Neural cell (in vitro differentiated cells): ENCODE data around the gene MGLL. TPM values are rescaled to one million over a fixed set of nuclear protein-coding genes. Genes with fewer than 3 reads are reported as not detected.

Experiments
- H2AFZ ChIP-seq: fragments of 200-600, 300-800 bp; sonication (generic), shearing (Covaris generic); 2 replicates; pipeline ENCODE4 v1.6.0; 2014; ENCODE audit warnings: low read depth, mild to moderate bottlenecking, antibody characterized with exemption, low read length, moderate library complexity
- H3F3A ChIP-seq: fragments of 200-600 bp; shearing (Covaris generic); 2 replicates; pipeline ENCODE4 v1.6.1; 2016; ENCODE audit warnings: mild to moderate bottlenecking, moderate library complexity, mixed read lengths, antibody characterized with exemption, low read length; ENCODE audit not compliant: insufficient read depth, poor library complexity, severe bottlenecking
- H3K27ac ChIP-seq: fragments of 200-600, 300-800 bp; sonication (generic), shearing (Covaris generic); 2 replicates; pipeline ENCODE4 v1.5.1; 2014; ENCODE audit warnings: mild to moderate bottlenecking, low read length, moderate library complexity
- H3K27me3 ChIP-seq: fragments of 300-800, 200-600 bp; sonication (generic), shearing (Covaris generic); 2 replicates; pipeline ENCODE4 v1.6.0; 2014; ENCODE audit warnings: mild to moderate bottlenecking, low read depth, low read length, moderate library complexity; ENCODE audit not compliant: insufficient read depth
- H3K36me3 ChIP-seq: fragments of 300-800, 200-600 bp; sonication (generic), shearing (Covaris generic); 2 replicates; pipeline ENCODE4 v1.5.1; 2014; ENCODE audit warnings: mild to moderate bottlenecking, antibody characterized with exemption, low read length, moderate library complexity; ENCODE audit not compliant: insufficient read depth
- H3K4me2 ChIP-seq: fragments of 300-800, 200-600 bp; sonication (generic), shearing (Covaris generic); 2 replicates; pipeline ENCODE4 v1.6.0; 2014; ENCODE audit warnings: mild to moderate bottlenecking, low read length
- H3K4me3 ChIP-seq: fragments of 300-800, 200-600 bp; sonication (generic), shearing (Covaris generic); 2 replicates; pipeline ENCODE4 v1.5.1; 2014; ENCODE audit warnings: mild to moderate bottlenecking, low read length, moderate library complexity
- H3K79me2 ChIP-seq: fragments of 200-600 bp; shearing (Covaris generic); replicated peaks from 2 replicates; pipeline ENCODE4 v1.6.0; 2014; ENCODE audit warnings: mild to moderate bottlenecking, low read length, moderate library complexity; ENCODE audit not compliant: insufficient read depth
- H3K9ac ChIP-seq: fragments of 300-800, 200-600 bp; sonication (generic), shearing (Covaris generic); 2 replicates; pipeline ENCODE4 v1.6.1; 2016; ENCODE audit warnings: mild to moderate bottlenecking, low read length, mixed read lengths
- H3K9me2 ChIP-seq: fragments of 200-600 bp; shearing (Covaris generic); 2 replicates; pipeline ENCODE4 v1.6.1; 2016; ENCODE audit warnings: mild to moderate bottlenecking, low read length, mixed read lengths; ENCODE audit not compliant: insufficient read depth
- H3K9me3 ChIP-seq: fragments of 200-600, 300-800 bp; sonication (generic), shearing (Covaris generic); 2 replicates; pipeline ENCODE4 v1.6.1; 2016; ENCODE audit warnings: mild to moderate bottlenecking, mixed run types, low read length, moderate library complexity, mixed read lengths
- H4K20me1 ChIP-seq: fragments of 200-600 bp; shearing (Covaris generic); 2 replicates; pipeline ENCODE4 v1.6.1; 2016; ENCODE audit warnings: mild to moderate bottlenecking, mixed run types; ENCODE audit not compliant: insufficient read depth
- EP300 ChIP-seq: fragments of 450-650 bp; conservative IDR thresholded peaks from 2 replicates; pipeline ENCODE4 v1.6.1; 2014; ENCODE audit warnings: antibody characterized with exemption, mild to moderate bottlenecking, moderate library complexity; ENCODE audit not compliant: poor library complexity, severe bottlenecking
- EZH2 ChIP-seq: fragments of 200-600, 300-800 bp; shearing (Covaris generic), sonication (generic); IDR thresholded peaks from 2 replicates; pipeline ENCODE4 v1.6.1; 2014; ENCODE audit warnings: antibody characterized with exemption, low read length, borderline replicate concordance, mild to moderate bottlenecking; ENCODE audit not compliant: insufficient read depth, poor library complexity, severe bottlenecking
- MXI1 ChIP-seq: fragments of 450-650 bp; conservative IDR thresholded peaks from 2 replicates; pipeline ENCODE4 v1.6.1; 2014; ENCODE audit warnings: antibody characterized with exemption, mild to moderate bottlenecking; ENCODE audit not compliant: poor library complexity, severe bottlenecking
- POLR2AphosphoS5 ChIP-seq: IDR thresholded peaks from 2 replicates; pipeline ENCODE4 v1.6.1; 2012
- RAD21 ChIP-seq: fragments of 450-650 bp; conservative IDR thresholded peaks from 2 replicates; pipeline ENCODE4 v1.6.1; 2014; ENCODE audit warnings: antibody characterized with exemption, mild to moderate bottlenecking, moderate library complexity
- SMC3 ChIP-seq: fragments of 450-650 bp; conservative IDR thresholded peaks from 2 replicates; pipeline ENCODE4 v1.6.1; 2014; ENCODE audit warnings: antibody characterized with exemption, mild to moderate bottlenecking, moderate library complexity; ENCODE audit not compliant: poor library complexity
- TAF1 ChIP-seq: IDR thresholded peaks from 2 replicates; pipeline ENCODE4 v1.6.1; 2012; ENCODE audit warnings: low read depth
- polyA plus RNA-seq: library from polyadenylated mRNA; depleted of rRNA; stranded (reverse); fragments of >200 nt; gene quantifications from 2 replicates; pipeline ENCODE4 v1.2.3, GENCODE V29; 2014
- TF ChIP-seq, protein P1 (sequence below): fragments of 450-650 bp; IDR thresholded peaks from 2 replicates; pipeline ENCODE4 v1.5.1; 2014; ENCODE audit warnings: antibody characterized with exemption, mild to moderate bottlenecking, moderate library complexity; ENCODE audit not compliant: poor library complexity, severe bottlenecking
- TF ChIP-seq, protein P2 (sequence below): IDR thresholded peaks from 2 replicates; pipeline ENCODE4 v1.6.1; 2012; ENCODE audit warnings: borderline replicate concordance

Gene MGLL
- polyA plus RNA-seq, 1 donor from 2014 or later = 2.0 TPM

DNA sequence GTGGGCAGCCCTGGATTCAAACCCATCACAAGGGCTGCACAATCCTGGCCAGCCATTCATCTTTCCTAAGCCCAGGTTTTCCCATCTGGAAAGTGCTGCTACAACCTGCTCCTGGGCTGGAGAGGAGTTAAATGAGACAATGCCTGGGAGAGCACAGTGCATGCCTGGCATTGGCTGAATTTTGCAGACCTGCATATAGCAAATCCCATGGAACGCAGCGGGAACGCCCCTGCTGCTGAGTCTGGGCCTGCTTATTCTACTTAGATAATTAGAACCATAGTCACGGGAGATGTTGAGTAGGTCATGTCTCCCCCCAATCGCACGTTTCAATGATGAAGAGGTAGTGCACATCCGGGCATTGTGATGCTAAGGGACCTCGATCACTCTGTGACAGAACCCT lies 102.9 kb downstream of the MGLL start:
- no peaks in the 10 kb centered on the region for H3K9me3 ChIP-seq
- no peak overlapping the region for H2AFZ ChIP-seq
- no peak overlapping the region for H3K27ac ChIP-seq
- H3K4me3 ChIP-seq = no peak overlapping the region
- no peak overlapping the region for H3K9ac ChIP-seq
- no peaks in the 10 kb centered on the region for H3K27me3 ChIP-seq
- H3K9me2 ChIP-seq = no peaks in the 10 kb centered on the region
- H3K79me2 ChIP-seq = no peaks in the 10 kb centered on the region
- H3K36me3 ChIP-seq = no peaks in the 10 kb centered on the region
- H3K4me2 ChIP-seq = no peak overlapping the region
- TF ChIP-seq, protein P1, sequence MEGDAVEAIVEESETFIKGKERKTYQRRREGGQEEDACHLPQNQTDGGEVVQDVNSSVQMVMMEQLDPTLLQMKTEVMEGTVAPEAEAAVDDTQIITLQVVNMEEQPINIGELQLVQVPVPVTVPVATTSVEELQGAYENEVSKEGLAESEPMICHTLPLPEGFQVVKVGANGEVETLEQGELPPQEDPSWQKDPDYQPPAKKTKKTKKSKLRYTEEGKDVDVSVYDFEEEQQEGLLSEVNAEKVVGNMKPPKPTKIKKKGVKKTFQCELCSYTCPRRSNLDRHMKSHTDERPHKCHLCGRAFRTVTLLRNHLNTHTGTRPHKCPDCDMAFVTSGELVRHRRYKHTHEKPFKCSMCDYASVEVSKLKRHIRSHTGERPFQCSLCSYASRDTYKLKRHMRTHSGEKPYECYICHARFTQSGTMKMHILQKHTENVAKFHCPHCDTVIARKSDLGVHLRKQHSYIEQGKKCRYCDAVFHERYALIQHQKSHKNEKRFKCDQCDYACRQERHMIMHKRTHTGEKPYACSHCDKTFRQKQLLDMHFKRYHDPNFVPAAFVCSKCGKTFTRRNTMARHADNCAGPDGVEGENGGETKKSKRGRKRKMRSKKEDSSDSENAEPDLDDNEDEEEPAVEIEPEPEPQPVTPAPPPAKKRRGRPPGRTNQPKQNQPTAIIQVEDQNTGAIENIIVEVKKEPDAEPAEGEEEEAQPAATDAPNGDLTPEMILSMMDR = no peak
- TF ChIP-seq EP300 (no peak), RAD21 (no peak), SMC3 (no peak), POLR2AphosphoS5 (no peak), MXI1 (no peak), EZH2 (no peak), TAF1 (no peak)
- TF ChIP-seq, protein P2, sequence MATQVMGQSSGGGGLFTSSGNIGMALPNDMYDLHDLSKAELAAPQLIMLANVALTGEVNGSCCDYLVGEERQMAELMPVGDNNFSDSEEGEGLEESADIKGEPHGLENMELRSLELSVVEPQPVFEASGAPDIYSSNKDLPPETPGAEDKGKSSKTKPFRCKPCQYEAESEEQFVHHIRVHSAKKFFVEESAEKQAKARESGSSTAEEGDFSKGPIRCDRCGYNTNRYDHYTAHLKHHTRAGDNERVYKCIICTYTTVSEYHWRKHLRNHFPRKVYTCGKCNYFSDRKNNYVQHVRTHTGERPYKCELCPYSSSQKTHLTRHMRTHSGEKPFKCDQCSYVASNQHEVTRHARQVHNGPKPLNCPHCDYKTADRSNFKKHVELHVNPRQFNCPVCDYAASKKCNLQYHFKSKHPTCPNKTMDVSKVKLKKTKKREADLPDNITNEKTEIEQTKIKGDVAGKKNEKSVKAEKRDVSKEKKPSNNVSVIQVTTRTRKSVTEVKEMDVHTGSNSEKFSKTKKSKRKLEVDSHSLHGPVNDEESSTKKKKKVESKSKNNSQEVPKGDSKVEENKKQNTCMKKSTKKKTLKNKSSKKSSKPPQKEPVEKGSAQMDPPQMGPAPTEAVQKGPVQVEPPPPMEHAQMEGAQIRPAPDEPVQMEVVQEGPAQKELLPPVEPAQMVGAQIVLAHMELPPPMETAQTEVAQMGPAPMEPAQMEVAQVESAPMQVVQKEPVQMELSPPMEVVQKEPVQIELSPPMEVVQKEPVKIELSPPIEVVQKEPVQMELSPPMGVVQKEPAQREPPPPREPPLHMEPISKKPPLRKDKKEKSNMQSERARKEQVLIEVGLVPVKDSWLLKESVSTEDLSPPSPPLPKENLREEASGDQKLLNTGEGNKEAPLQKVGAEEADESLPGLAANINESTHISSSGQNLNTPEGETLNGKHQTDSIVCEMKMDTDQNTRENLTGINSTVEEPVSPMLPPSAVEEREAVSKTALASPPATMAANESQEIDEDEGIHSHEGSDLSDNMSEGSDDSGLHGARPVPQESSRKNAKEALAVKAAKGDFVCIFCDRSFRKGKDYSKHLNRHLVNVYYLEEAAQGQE = no peak
- no peaks in the 10 kb centered on the region for H3F3A ChIP-seq
- no peaks in the 10 kb centered on the region for H4K20me1 ChIP-seq

DNA sequence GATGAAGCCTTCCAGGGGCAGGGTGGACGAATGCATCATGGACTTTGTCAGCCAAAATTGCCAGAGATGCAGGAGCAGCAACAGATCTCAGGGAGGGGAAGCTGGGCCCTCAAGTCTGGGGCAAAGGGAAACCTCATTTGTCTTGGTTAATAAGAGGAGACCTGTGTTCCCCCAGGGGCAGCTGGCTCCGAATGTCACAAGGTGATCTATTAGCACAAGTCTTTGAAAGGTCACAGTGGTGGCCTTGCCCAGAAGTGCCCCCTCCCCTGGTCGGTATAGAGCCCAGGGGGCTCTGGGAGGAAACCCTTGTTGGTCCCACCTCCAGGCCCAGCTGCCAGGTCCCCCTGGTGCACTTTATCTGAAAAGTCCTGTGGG lies 103.4 kb downstream of the MGLL start:
- Histone ChIP-seq H4K20me1 (no peaks in the 10 kb centered on the region), H3K36me3 (no peaks in the 10 kb centered on the region), H3K9me2 (no peaks in the 10 kb centered on the region), H3K27ac (no peak overlapping the region), H3F3A (no peaks in the 10 kb centered on the region), H3K4me2 (no peak overlapping the region), H3K79me2 (no peaks in the 10 kb centered on the region), H3K4me3 (no peak overlapping the region), H2AFZ (no peak overlapping the region), H3K9me3 (no peaks in the 10 kb centered on the region), H3K27me3 (no peaks in the 10 kb centered on the region), H3K9ac (no peak overlapping the region)
- TF ChIP-seq RAD21 = no peak
- TF ChIP-seq, protein P1 = no peak
- TF ChIP-seq EP300 = no peak
- TF ChIP-seq TAF1 = no peak
